DND-41 (cell line): ENCODE results near the gene SLC9C2.

Source experiments
- ATAC-seq: fragments of 200-7000 bp; cut with Tn5 transposase; 3 replicates; pipeline ENCODE4 v1.9.1; 2021; ENCODE audit warnings: low read depth; ENCODE audit not compliant: insufficient read depth
- DNase-seq: peaks from one replicate; pipeline ENCODE4 v3.0.0-alpha.2; 2020
- H2AFZ ChIP-seq: 2 replicates; pipeline ENCODE4 v1.6.0; 2012; ENCODE audit warnings: low read depth, low read length
- H3K27ac ChIP-seq: 2 replicates; pipeline ENCODE4 v1.5.1; 2012; ENCODE audit warnings: low read length, inconsistent platforms
- H3K27me3 ChIP-seq: fragments of 200-600 bp; sonication (generic); 2 replicates; pipeline ENCODE4 v1.6.0; 2012; ENCODE audit warnings: low read length, mild to moderate bottlenecking, inconsistent platforms; ENCODE audit not compliant: insufficient read depth, poor library complexity
- H3K36me3 ChIP-seq: 2 replicates; pipeline ENCODE4 v1.5.1; 2012; ENCODE audit warnings: low read length, inconsistent platforms; ENCODE audit not compliant: insufficient read depth
- H3K4me1 ChIP-seq: 2 replicates; pipeline ENCODE4 v1.5.1; 2012; ENCODE audit warnings: mild to moderate bottlenecking, low read length; ENCODE audit not compliant: insufficient read depth
- H3K4me2 ChIP-seq: 2 replicates; pipeline ENCODE4 v1.6.0; 2012; ENCODE audit warnings: mild to moderate bottlenecking, moderate library complexity, low read length, inconsistent platforms; ENCODE audit not compliant: insufficient read depth
- H3K4me3 ChIP-seq, 2 experiments: fragments of 200-600 bp in 1 of 2; shearing (Covaris generic) in 1 of 2; 2 replicates each; pipeline ENCODE4 v1.5.1; 2012 to 2016; ENCODE audit warnings: inconsistent platforms in 2 of 2, low read length in 2 of 2, mild to moderate bottlenecking in 2 of 2, low read depth in 1 of 2, moderate library complexity in 1 of 2
- H3K79me2 ChIP-seq: 2 replicates; pipeline ENCODE4 v1.6.0; 2012; ENCODE audit warnings: low read length, inconsistent platforms; ENCODE audit not compliant: insufficient read depth
- H3K9ac ChIP-seq: 2 replicates; pipeline ENCODE4 v1.6.0; 2012; ENCODE audit warnings: low read depth, mild to moderate bottlenecking, inconsistent platforms, low read length, moderate library complexity
- H3K9me3 ChIP-seq: 2 replicates; pipeline ENCODE4 v1.5.1; 2012; ENCODE audit warnings: low read length, moderate library complexity, mild to moderate bottlenecking, inconsistent platforms; ENCODE audit not compliant: insufficient read depth, severe bottlenecking
- H4K20me1 ChIP-seq: 2 replicates; pipeline ENCODE4 v1.6.0; 2012; ENCODE audit warnings: low read length; ENCODE audit not compliant: insufficient read depth
- CTCF ChIP-seq: IDR thresholded peaks from 2 replicates; pipeline ENCODE4 v1.5.1; 2012; ENCODE audit warnings: borderline replicate concordance, low read length, moderate library complexity, mild to moderate bottlenecking; ENCODE audit not compliant: poor library complexity, severe bottlenecking; ENCODE audit errors: extremely low read depth
- EZH2 ChIP-seq: IDR thresholded peaks from 3 replicates; pipeline ENCODE4 v1.6.1; 2012; ENCODE audit warnings: borderline replicate concordance, low read depth, mild to moderate bottlenecking, moderate library complexity, low read length, inconsistent platforms; ENCODE audit not compliant: severe bottlenecking

SLC9C2 gene

GRCh38 chr1:173459885-173460284 lies 143.0 kb downstream of the SLC9C2 start:
- Histone ChIP-seq H3K27me3 (no peaks in the 10 kb centered on the region), H3K36me3 (peaks cover 23% of the 10 kb centered on the region), H3K27ac (no peak overlapping the region), H3K4me2 (no peak overlapping the region), H4K20me1 (no peaks in the 10 kb centered on the region), H3K79me2 (no peaks in the 10 kb centered on the region), H3K4me3 (no peak overlapping the region), H3K4me1 (peaks cover 7% of the 10 kb centered on the region), H3K9me3 (no peaks in the 10 kb centered on the region), H3K9ac (no peak overlapping the region), H2AFZ (no peak overlapping the region)
- TF ChIP-seq EZH2 = no peak
- ATAC-seq = peak; percentile 76
- DNase-seq = peak; percentile 33

GRCh38 chr1:173454966-173455524 lies 147.8 kb downstream of the SLC9C2 start:
- no peaks in the 10 kb centered on the region for H3K79me2 ChIP-seq
- H3K27me3 ChIP-seq = no peaks in the 10 kb centered on the region
- TF ChIP-seq CTCF (no peak), EZH2 (no peak)
- no peaks in the 10 kb centered on the region for H4K20me1 ChIP-seq
- H3K9me3 ChIP-seq = no peaks in the 10 kb centered on the region
- H3K4me2 ChIP-seq = no peak overlapping the region
- peaks cover 3% of the 10 kb centered on the region; the same call in 1 of the 2 replicates for H3K36me3 ChIP-seq
- H3K9ac ChIP-seq = no peak overlapping the region
- H3K4me3 ChIP-seq = no peak overlapping the region
- no peak overlapping the region for H3K27ac ChIP-seq
- no peak overlapping the region for H2AFZ ChIP-seq
- ATAC-seq = peak; percentile 72; the same call in 2 of the 3 replicates
- H3K4me1 ChIP-seq = peaks cover 5% of the 10 kb centered on the region
- no peak for DNase-seq

GRCh38 chr1:173453982-173454381 lies 148.9 kb downstream of the SLC9C2 start:
- Histone ChIP-seq H3K36me3 (no peaks in the 10 kb centered on the region), H3K4me2 (no peak overlapping the region), H2AFZ (no peak overlapping the region), H3K9ac (no peak overlapping the region), H4K20me1 (no peaks in the 10 kb centered on the region), H3K4me1 (no peaks in the 10 kb centered on the region), H3K9me3 (no peaks in the 10 kb centered on the region), H3K27ac (no peak overlapping the region), H3K79me2 (no peaks in the 10 kb centered on the region), H3K27me3 (no peaks in the 10 kb centered on the region), H3K4me3 (no peak overlapping the region)
- TF ChIP-seq CTCF (no peak), EZH2 (no peak)
- ATAC-seq (no peak), DNase-seq (no peak)

GRCh38 chr1:173451981-173452380 lies 150.9 kb downstream of the SLC9C2 start:
- H2AFZ ChIP-seq = no peak overlapping the region
- ATAC-seq = no peak
- TF ChIP-seq EZH2 = no peak
- TF ChIP-seq CTCF = no peak
- H3K27me3 ChIP-seq = no peaks in the 10 kb centered on the region
- H3K27ac ChIP-seq = no peak overlapping the region
- H3K4me1 ChIP-seq = no peaks in the 10 kb centered on the region
- no peak overlapping the region for H3K9ac ChIP-seq
- no peak overlapping the region for H3K4me2 ChIP-seq
- no peaks in the 10 kb centered on the region for H4K20me1 ChIP-seq
- H3K9me3 ChIP-seq = peaks cover 2% of the 10 kb centered on the region
- no peaks in the 10 kb centered on the region for H3K79me2 ChIP-seq
- no peak for DNase-seq
- 0 out of 2 replicates have a peak, but pooled peaks cover 3% of the 10 kb centered on the region for H3K36me3 ChIP-seq
- H3K4me3 ChIP-seq = no peak overlapping the region
